CD4-positive, alpha-beta T cell treated with Interleukin-12 subunit alpha and Interleukin-12 subunit beta, for 1 hour (primary cell): ENCODE data around the gene CAPN13.
"Not testable (repeated sequence)": the region's sequence is repeated elsewhere in the genome, so short reads cannot be mapped to it uniquely, and the experiment has no call there.

Source experiments
- DNase-seq: peaks from one replicate; pipeline ENCODE4 v3.0.0-alpha.2; 2020

The CAPN13 gene

DNA sequence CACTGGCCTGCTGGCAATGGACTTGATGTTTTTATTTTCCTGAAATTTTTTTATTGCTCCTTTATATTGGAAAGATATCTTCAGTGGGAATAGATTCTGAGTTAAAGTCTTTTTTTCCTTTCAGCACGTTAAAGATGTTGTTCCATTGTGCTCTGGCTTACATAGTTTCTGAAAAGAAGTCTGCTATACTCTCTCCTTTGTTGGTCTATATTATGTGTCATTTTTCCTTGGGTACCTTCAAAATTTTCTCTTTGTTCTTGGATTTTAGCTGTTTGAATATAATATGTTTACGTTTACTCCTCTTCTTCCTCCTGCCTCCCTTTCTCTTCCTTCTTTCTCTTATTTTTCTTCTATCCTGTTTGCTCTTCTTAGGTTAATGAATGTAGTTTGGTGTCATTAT is 105.5 kb downstream of the CAPN13 start:
- no peak for DNase-seq

- DNase-seq = not testable (repeated sequence)
Observed at GRCh38 chr2:30697242-30698103, 109.8 kb downstream of the CAPN13 start.

- DNase-seq = no peak
Observed at GRCh38 chr2:30695749-30696148, 111.5 kb downstream of the CAPN13 start.

- DNase-seq = no peak
Observed at GRCh38 chr2:30694286-30695055, 112.8 kb downstream of the CAPN13 start.

- DNase-seq = no peak
Observed at GRCh38 chr2:30693821-30694281, 113.4 kb downstream of the CAPN13 start.

GRCh38 chr2:30692829-30693275 is 114.4 kb downstream of the CAPN13 start:
- no peak for DNase-seq

GRCh38 chr2:30691948-30692828 is 115.1 kb downstream of the CAPN13 start:
- no peak for DNase-seq

- DNase-seq = no peak
Observed at GRCh38 chr2:30691091-30691947, 115.9 kb downstream of the CAPN13 start.

DNA sequence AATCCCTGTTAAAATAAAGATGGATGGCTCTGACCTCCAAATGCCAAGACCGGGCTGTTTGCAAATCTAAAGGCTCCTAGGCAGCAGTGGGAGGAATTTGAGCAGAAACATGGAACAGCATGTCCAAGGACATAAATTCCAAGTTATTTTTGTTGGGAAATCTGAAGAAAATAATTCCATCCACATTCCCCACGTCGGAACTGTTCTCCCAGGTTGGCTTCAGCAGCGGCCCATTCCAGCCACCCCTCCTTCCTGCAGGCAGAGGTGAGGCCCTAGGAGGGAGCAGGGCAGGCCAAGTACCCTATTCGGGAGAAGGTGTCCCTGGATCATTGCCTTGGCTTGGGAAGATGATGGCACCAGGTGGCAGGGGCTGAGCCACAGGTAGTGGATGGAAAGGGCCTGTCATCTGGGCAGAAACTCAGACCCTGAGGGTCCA is 117.1 kb downstream of the CAPN13 start:
- no peak for DNase-seq

GRCh38 chr2:30689496-30690125 is 117.6 kb downstream of the CAPN13 start:
- no peak for DNase-seq

DNA sequence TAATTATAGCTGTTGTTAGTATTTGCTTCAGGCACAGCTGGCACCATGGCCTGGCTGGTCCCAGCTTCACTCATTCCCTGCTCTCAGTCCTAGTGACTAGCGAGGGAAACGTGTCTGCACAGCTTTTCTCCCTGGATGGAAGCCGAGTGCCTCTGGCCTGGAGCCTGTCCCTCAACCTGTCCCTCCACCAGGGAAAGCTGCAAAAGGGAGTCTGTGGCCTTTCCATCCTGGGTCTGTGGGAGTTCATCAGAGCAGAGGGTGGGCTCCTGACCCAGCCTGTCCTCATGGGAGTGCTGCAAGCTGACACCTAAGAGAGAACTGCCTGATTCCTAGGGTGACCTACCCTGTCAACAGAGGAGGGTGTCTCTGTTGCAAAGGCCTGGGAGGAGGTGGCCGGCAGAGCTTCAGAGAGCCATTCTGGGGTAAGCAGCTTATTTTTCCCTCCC is 118.3 kb downstream of the CAPN13 start:
- DNase-seq = no peak

DNA sequence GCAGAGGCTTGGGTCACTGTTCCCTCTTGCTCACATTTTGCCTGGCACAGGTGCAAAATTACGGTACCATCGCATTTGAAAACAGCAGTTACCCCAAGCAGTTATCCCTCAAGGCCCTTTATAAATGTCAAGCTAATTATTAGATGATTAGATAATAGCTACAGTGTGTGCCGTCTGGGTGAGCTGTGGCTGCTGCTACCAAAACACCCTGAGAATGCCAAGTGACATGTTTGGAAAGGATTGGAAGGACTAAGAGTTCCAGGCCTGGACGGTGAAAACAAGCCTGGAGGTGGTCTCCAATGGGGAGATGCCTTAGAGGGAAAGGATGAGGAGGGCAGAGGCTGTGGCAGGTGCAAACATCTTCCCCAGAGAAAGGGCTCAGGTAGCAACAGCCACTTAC is 120.6 kb downstream of the CAPN13 start:
- no peak for DNase-seq

DNA sequence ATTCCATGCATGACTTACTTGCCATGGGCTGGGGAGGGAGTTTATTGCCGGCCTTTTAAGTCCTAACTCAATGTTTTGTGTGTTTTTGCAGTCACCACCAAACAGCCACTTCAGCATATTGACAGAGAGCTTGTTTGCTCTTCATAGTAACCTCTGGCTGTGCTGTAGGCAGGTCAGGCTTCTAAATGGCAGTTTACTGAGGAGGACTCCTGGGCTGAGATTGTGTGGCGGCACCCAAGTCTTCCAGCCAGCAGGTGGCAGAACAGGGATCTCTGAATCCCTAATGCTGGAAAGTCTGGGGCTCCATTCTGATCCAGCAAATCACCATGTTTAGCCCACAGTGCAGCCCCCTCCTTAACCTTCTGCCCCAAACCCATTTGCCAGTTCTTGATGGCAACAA is 121.2 kb downstream of the CAPN13 start:
- DNase-seq = no peak

GRCh38 chr2:30684996-30685395 is 122.2 kb downstream of the CAPN13 start:
- no peak for DNase-seq

DNA sequence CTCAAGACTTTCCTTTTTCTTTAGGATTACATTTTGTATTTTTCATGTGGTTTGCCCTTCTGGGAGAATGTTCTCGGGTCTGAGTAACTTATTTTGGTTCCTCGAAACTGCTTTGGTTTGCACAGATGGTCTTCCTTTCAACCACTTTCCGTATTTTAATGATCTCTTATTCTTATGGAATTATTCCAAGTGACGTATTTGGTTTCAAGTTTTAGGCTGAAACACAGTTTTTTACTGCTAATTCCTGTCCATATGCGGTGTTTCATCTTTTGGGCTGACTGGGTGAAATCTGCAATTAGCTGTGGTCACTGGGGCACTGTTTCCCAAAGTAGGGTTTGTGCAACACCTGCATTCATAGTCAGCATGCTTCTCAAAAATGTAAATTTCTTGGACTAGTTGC is 122.7 kb downstream of the CAPN13 start:
- no peak for DNase-seq

- no peak for DNase-seq
Observed at GRCh38 chr2:30684026-30684425, 123.2 kb downstream of the CAPN13 start.

- no peak for DNase-seq
Observed at GRCh38 chr2:30683236-30683956, 123.8 kb downstream of the CAPN13 start.

GRCh38 chr2:30681022-30681421 is 126.2 kb downstream of the CAPN13 start:
- DNase-seq = no peak

- DNase-seq = no peak
Observed at GRCh38 chr2:30680121-30680520, 127.1 kb downstream of the CAPN13 start.

DNA sequence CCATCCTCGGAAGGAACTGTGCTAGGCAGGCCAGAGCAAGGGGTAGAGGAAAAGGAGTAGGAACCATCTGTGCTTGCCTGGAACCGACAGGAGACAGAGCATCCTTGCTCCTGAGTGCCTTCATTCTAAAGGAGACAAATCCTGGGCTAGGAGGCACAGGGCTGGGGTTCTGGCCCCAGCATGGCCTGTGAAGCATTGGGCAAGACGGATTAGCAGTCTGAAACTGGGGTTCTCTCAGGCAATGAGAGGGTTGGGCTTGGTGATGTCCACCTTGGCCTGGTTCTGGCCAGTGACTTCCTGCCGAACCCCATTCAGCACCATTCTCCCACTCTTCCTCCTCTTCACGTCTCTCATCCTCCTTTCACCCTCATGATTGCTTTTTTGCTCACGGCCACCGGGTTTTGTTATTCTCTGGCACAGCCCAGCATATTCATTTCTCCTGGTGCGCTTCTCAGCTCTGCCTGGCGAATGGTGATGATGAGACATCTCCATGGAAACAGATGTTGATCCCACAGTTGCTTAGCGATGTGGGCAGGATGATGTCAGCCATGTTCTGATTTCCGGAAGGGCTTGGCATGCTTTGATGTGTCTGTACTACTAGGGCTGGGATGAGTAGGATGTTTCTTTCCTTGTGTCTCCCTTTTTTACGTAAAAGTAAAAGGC is 127.7 kb downstream of the CAPN13 start:
- no peak for DNase-seq
